A673 (cell line): ENCODE data around the gene SLC18A2. TPM values are rescaled to one million over a fixed set of nuclear protein-coding genes. Genes with fewer than 3 reads are reported as not detected.

Experiments used
- BruUV-seq: library from RNA; stranded (reverse); fragments of 400-500 nt; replicated peaks from 2 replicates; lab custom pipeline; 2021; lab: Mats Ljungman, UMichigan
- CTCF ChIA-PET: fragments of 300-600 bp; sonication (Branson Sonifier 250); formaldehyde crosslinking; loops from one replicate; lab custom pipeline; 2022; ENCODE audit warnings: antibody characterized with exemption; lab: Charles Lee
- POLR2A ChIA-PET: fragments of 300-600 bp; sonication (Branson Sonifier 250); formaldehyde crosslinking; loops from one replicate; lab custom pipeline; 2022; ENCODE audit warnings: antibody characterized with exemption; ENCODE audit not compliant: low non-redundant PET; lab: Charles Lee
- DNase-seq: peaks from one replicate; pipeline ENCODE4 v3.0.0-alpha.2; 2015; ENCODE audit warnings: low spot score
- H3K27ac ChIP-seq: fragments of 200-600 bp; sonication (generic); 2 replicates; pipeline ENCODE4 v1.5.1; 2016; ENCODE audit warnings: mixed run types, low read depth, mild to moderate bottlenecking, mixed read lengths, antibody characterized with exemption, low read length; ENCODE audit not compliant: poor library complexity, severe bottlenecking
- H3K27me3 ChIP-seq: fragments of 200-600 bp; sonication (generic); replicated peaks from 2 replicates; pipeline ENCODE4 v1.6.1; 2017; ENCODE audit warnings: mixed run types, low read depth, mild to moderate bottlenecking, mixed read lengths, antibody characterized with exemption, low read length; ENCODE audit not compliant: insufficient read depth, poor library complexity
- H3K36me3 ChIP-seq: fragments of 200-600 bp; sonication (generic); 2 replicates; pipeline ENCODE4 v1.6.1; 2016; ENCODE audit warnings: mixed run types, mild to moderate bottlenecking, mixed read lengths, antibody characterized with exemption, low read length; ENCODE audit not compliant: insufficient read depth, poor library complexity, severe bottlenecking
- H3K4me1 ChIP-seq: fragments of 200-600 bp; sonication (generic); 2 replicates; pipeline ENCODE4 v1.6.1; 2017; ENCODE audit warnings: mixed run types, mild to moderate bottlenecking, mixed read lengths, antibody characterized with exemption, low read length; ENCODE audit not compliant: insufficient read depth, poor library complexity, severe bottlenecking
- H3K4me3 ChIP-seq: fragments of 200-600 bp; sonication (generic); 2 replicates; pipeline ENCODE4 v1.5.1; 2016; ENCODE audit warnings: low read depth, mixed run types, mild to moderate bottlenecking, mixed read lengths, low read length; ENCODE audit not compliant: poor library complexity, severe bottlenecking
- H3K9me3 ChIP-seq: fragments of 200-600 bp; sonication (generic); 2 replicates; pipeline ENCODE4 v1.6.1; 2016; ENCODE audit warnings: mixed run types, low read depth, mild to moderate bottlenecking, mixed read lengths, antibody characterized with exemption, low read length; ENCODE audit not compliant: poor library complexity, severe bottlenecking
- CTCF ChIP-seq: fragments of 300-800, 200-600 bp; sonication (generic); conservative IDR thresholded peaks from 2 replicates; pipeline ENCODE4 v1.5.1; 2017; ENCODE audit warnings: low read depth, mild to moderate bottlenecking, antibody characterized with exemption, low read length, moderate library complexity, mixed read lengths
- EZH2 ChIP-seq: fragments of 200-600 bp; sonication (generic); IDR thresholded peaks from 2 replicates; pipeline ENCODE4 v1.6.1; 2017; ENCODE audit warnings: borderline replicate concordance, low read depth, mild to moderate bottlenecking, mixed read lengths, antibody characterized with exemption, low read length; ENCODE audit not compliant: poor library complexity, severe bottlenecking
- intact Hi-C: fragments of 100-400 bp; cut with micrococcal nuclease; formaldehyde crosslinking; loops from one replicate; pipeline ENCODE4 v1.10.0; 2022; ENCODE audit not compliant: unreplicated experiment
- total RNA-seq: library from RNA; stranded (reverse); gene quantifications from 2 replicates; pipeline ENCODE4 v1.2.3, GENCODE V29; 2021

SLC18A2 gene
- total RNA-seq, 1 experiment from 2014 or later, result 0.06 TPM

GRCh38 chr10:117246997-117247671, 6.2 kb downstream of the SLC18A2 start:
- no peak for TF ChIP-seq EZH2
- no peak for TF ChIP-seq CTCF

GRCh38 chr10:117248750-117249465, 8.0 kb downstream of the SLC18A2 start:
- Histone ChIP-seq H3K9me3 (no peaks in the 10 kb centered on the region), H3K27ac (no peak overlapping the region), H3K4me3 (no peak overlapping the region), H3K27me3 (peaks cover 57% of the 10 kb centered on the region), H3K36me3 (no peaks in the 10 kb centered on the region), H3K4me1 (no peaks in the 10 kb centered on the region)
- ChIA-PET CTCF (interaction anchor here (0.6 to 0.8 kb wide), 2 partner anchors 33 to 574 kb away, joined by 3 read pairs; no protein-coding TSS in a partner anchor), POLR2A (no interaction called here)
- intact Hi-C loops, result no loop called here
- BruUV-seq, result no TSS peak
- DNase-seq, result no peak
- TF ChIP-seq CTCF, result no peak
- no peak for TF ChIP-seq EZH2

More at GRCh38 chr10:117246997-117247671, 6.2 kb downstream of the SLC18A2 start:
- intact Hi-C loops, result no loop called here
- no peak for DNase-seq
- POLR2A ChIA-PET, result no interaction called here
- no peaks in the 10 kb centered on the region for H3K4me1 ChIP-seq
- peaks cover 74% of the 10 kb centered on the region for H3K27me3 ChIP-seq
- H3K27ac ChIP-seq, result no peak overlapping the region
- BruUV-seq, result no TSS peak
- H3K9me3 ChIP-seq, result no peaks in the 10 kb centered on the region
- H3K4me3 ChIP-seq, result no peak overlapping the region
- H3K36me3 ChIP-seq, result no peaks in the 10 kb centered on the region
- CTCF ChIA-PET, result interaction anchor here (1.0 kb wide), 1 partner anchor 73 kb away, joined by 3 read pairs; no protein-coding TSS in a partner anchor

GRCh38 chr10:117249493-117250093, 8.7 kb downstream of the SLC18A2 start:
- POLR2A ChIA-PET, result no interaction called here
- Histone ChIP-seq H3K27me3 (peaks cover 50% of the 10 kb centered on the region), H3K4me3 (no peak overlapping the region), H3K27ac (no peak overlapping the region), H3K9me3 (no peaks in the 10 kb centered on the region), H3K36me3 (no peaks in the 10 kb centered on the region), H3K4me1 (no peaks in the 10 kb centered on the region)
- intact Hi-C loops, result no loop called here
- BruUV-seq, result no TSS peak
- CTCF ChIA-PET, result no interaction called here
- TF ChIP-seq EZH2, result no peak
- no peak for TF ChIP-seq CTCF
- no peak for DNase-seq
